HUES6 (cell line): Measurements from ENCODE around the gene NGB.
"Not testable (repeated sequence)": the region's sequence is repeated elsewhere in the genome, so short reads cannot be mapped to it uniquely, and the experiment has no call there.

Source experiments
- H3K27ac ChIP-seq: 2 replicates; pipeline ENCODE4 v1.7.0; 2013; ENCODE audit warnings: low read depth, mild to moderate bottlenecking, low read length, inconsistent platforms
- H3K27me3 ChIP-seq: 2 replicates; pipeline ENCODE4 v1.6.1; 2013; ENCODE audit warnings: low read length; ENCODE audit not compliant: control insufficient read depth, insufficient read depth
- H3K36me3 ChIP-seq: 2 replicates; pipeline ENCODE4 v1.6.1; 2013; ENCODE audit warnings: low read length; ENCODE audit not compliant: control insufficient read depth, insufficient read depth
- H3K4me1 ChIP-seq: 2 replicates; pipeline ENCODE4 v1.6.1; 2013; ENCODE audit warnings: low read length; ENCODE audit not compliant: control insufficient read depth, insufficient read depth
- H3K4me3 ChIP-seq: 2 replicates; pipeline ENCODE4 v1.5.1; 2013; ENCODE audit warnings: low read depth, low read length
- H3K9ac ChIP-seq: one replicate; pipeline ENCODE4 v1.6.1; 2013; ENCODE audit warnings: mild to moderate bottlenecking, low read length
- H3K9me3 ChIP-seq: 2 replicates; pipeline ENCODE4 v1.6.1; 2013; ENCODE audit warnings: low read depth, low read length; ENCODE audit not compliant: control insufficient read depth, insufficient read depth

The NGB gene

GRCh38 chr14:77271113-77271710, at the start of gene NGB:
Gene NGB, minus strand, starts transcription at chr14:77271206. Its CDS starts 269 bp downstream, at chr14:77270937.
- H3K9me3 ChIP-seq = peaks cover 8% of the 10 kb centered on the region
- no peak within 1 kb of the TSS for H3K9ac ChIP-seq
- H3K36me3 ChIP-seq = no peaks in the 10 kb centered on the region
- peak within 1 kb of the TSS; percentile 60 for H3K4me3 ChIP-seq
- H3K27me3 ChIP-seq = peaks cover 62% of the 10 kb centered on the region
- peaks cover 3% of the 10 kb centered on the region; the same call in 1 of the 2 replicates for H3K4me1 ChIP-seq
- H3K27ac ChIP-seq = no peak within 1 kb of the TSS

- Histone ChIP-seq H3K4me3 (peak within 1 kb of the TSS; percentile 72), H3K27ac (peak within 1 kb of the TSS; percentile 89), H3K4me1 (peaks cover 32% of the 10 kb centered on the region), H3K36me3 (no peaks in the 10 kb centered on the region), H3K27me3 (no peaks in the 10 kb centered on the region), H3K9me3 (no peaks in the 10 kb centered on the region), H3K9ac (peak within 1 kb of the TSS; percentile 85)
Observed at GRCh38 chr14:77320238-77320935, 49.4 kb upstream of the NGB start, which contains the start of gene POMT2. Gene POMT2, minus strand, starts transcription at chr14:77320883. Its CDS starts 202 bp downstream, at chr14:77320681.

GRCh38 chr14:77319422-77319821, 48.4 kb upstream of the NGB start:
- H3K9ac ChIP-seq = no peak overlapping the region
- H3K27ac ChIP-seq = no peak overlapping the region
- no peaks in the 10 kb centered on the region for H3K36me3 ChIP-seq
- H3K9me3 ChIP-seq = no peaks in the 10 kb centered on the region
- no peaks in the 10 kb centered on the region for H3K27me3 ChIP-seq
- H3K4me1 ChIP-seq = peaks cover 35% of the 10 kb centered on the region
- H3K4me3 ChIP-seq = peak overlapping the region; percentile 72

- not testable (repeated sequence) for H3K4me3 ChIP-seq, H3K9ac ChIP-seq, H3K36me3 ChIP-seq, H3K27ac ChIP-seq, H3K27me3 ChIP-seq, H3K9me3 ChIP-seq
- peaks cover 39% of the 10 kb centered on the region for H3K4me1 ChIP-seq
Observed at GRCh38 chr14:77318756-77319155, 47.8 kb upstream of the NGB start.

GRCh38 chr14:77318006-77318553, 47.1 kb upstream of the NGB start:
- H3K36me3 ChIP-seq = no peaks in the 10 kb centered on the region
- no peak overlapping the region for H3K27ac ChIP-seq
- H3K4me3 ChIP-seq = no peak overlapping the region
- no peak overlapping the region for H3K9ac ChIP-seq
- no peaks in the 10 kb centered on the region for H3K27me3 ChIP-seq
- H3K9me3 ChIP-seq = no peaks in the 10 kb centered on the region
- peaks cover 41% of the 10 kb centered on the region for H3K4me1 ChIP-seq

GRCh38 chr14:77316872-77317301, 45.9 kb upstream of the NGB start:
- Histone ChIP-seq H3K4me1 (peaks cover 40% of the 10 kb centered on the region), H3K9ac (no peak overlapping the region), H3K27me3 (no peaks in the 10 kb centered on the region), H3K27ac (no peak overlapping the region), H3K4me3 (no peak overlapping the region), H3K9me3 (no peaks in the 10 kb centered on the region), H3K36me3 (no peaks in the 10 kb centered on the region)

- Histone ChIP-seq H3K36me3 (no peaks in the 10 kb centered on the region), H3K9me3 (no peaks in the 10 kb centered on the region), H3K27me3 (no peaks in the 10 kb centered on the region), H3K9ac (no peak overlapping the region), H3K4me1 (peaks cover 38% of the 10 kb centered on the region), H3K27ac (no peak overlapping the region), H3K4me3 (no peak overlapping the region)
Observed at GRCh38 chr14:77316195-77316505, 45.1 kb upstream of the NGB start.

GRCh38 chr14:77314539-77315457, 43.8 kb upstream of the NGB start:
- peaks cover 38% of the 10 kb centered on the region for H3K4me1 ChIP-seq
- H3K27ac ChIP-seq = peak overlapping the region; percentile 68; the same call in 1 of the 2 replicates

GRCh38 chr14:77314043-77314442, 43.0 kb upstream of the NGB start:
- Histone ChIP-seq H3K27ac (peak overlapping the region; percentile 68; the same call in 1 of the 2 replicates), H3K27me3 (no peaks in the 10 kb centered on the region), H3K9me3 (no peaks in the 10 kb centered on the region), H3K4me1 (peaks cover 31% of the 10 kb centered on the region), H3K9ac (peak overlapping the region; percentile 28), H3K36me3 (no peaks in the 10 kb centered on the region), H3K4me3 (0 out of 2 replicates have a peak overlapping the region, but pooled peaks have one; percentile 5)

More at GRCh38 chr14:77314539-77315457, 43.8 kb upstream of the NGB start:
- H3K4me3 ChIP-seq = no peak overlapping the region
- no peaks in the 10 kb centered on the region for H3K9me3 ChIP-seq
- peak overlapping the region; percentile 28 for H3K9ac ChIP-seq
- H3K36me3 ChIP-seq = no peaks in the 10 kb centered on the region
- no peaks in the 10 kb centered on the region for H3K27me3 ChIP-seq

- no peaks in the 10 kb centered on the region for H3K36me3 ChIP-seq
- peaks cover 31% of the 10 kb centered on the region for H3K4me1 ChIP-seq
- H3K9ac ChIP-seq = no peak overlapping the region
- no peaks in the 10 kb centered on the region for H3K27me3 ChIP-seq
- peak overlapping the region; percentile 68 for H3K27ac ChIP-seq
- H3K9me3 ChIP-seq = no peaks in the 10 kb centered on the region
- no peak overlapping the region for H3K4me3 ChIP-seq
Observed at GRCh38 chr14:77313371-77313770, 42.4 kb upstream of the NGB start.
